WTC11 (cell line): ENCODE data around the gene NAGLU. TPM values are rescaled to one million over a fixed set of nuclear protein-coding genes. Genes with fewer than 3 reads are reported as not detected.

Experiments used
- ATAC-seq: fragments of 200-7000 bp; cut with Tn5 transposase; 2 replicates; pipeline ENCODE4 v1.10.0; 2021; ENCODE audit warnings: mild to moderate bottlenecking, moderate library complexity
- CTCF ChIA-PET: fragments of 300-600 bp; sonication (Branson Sonifier 250); formaldehyde crosslinking; loops from one replicate; lab custom pipeline; 2021; ENCODE audit warnings: antibody characterized with exemption; lab: Charles Lee
- POLR2A ChIA-PET: fragments of 350-600 bp; sonication (Branson Sonifier 250); formaldehyde crosslinking; loops from one replicate; lab custom pipeline; 2021; ENCODE audit warnings: antibody characterized with exemption; lab: Charles Lee
- DNase-seq: peaks from one replicate; pipeline ENCODE4 v3.0.0; 2021; ENCODE audit warnings: low spot score
- H3K27ac Mint-ChIP-seq: 2 replicates; pipeline ENCODE4 v1.8.0; 2021; ENCODE audit warnings: mixed read lengths
- H3K27me3 Mint-ChIP-seq: 2 replicates; pipeline ENCODE4 v1.8.0; 2021; ENCODE audit warnings: low read depth, mild to moderate bottlenecking, moderate library complexity, mixed read lengths
- H3K36me3 Mint-ChIP-seq: 2 replicates; pipeline ENCODE4 v1.8.0; 2021; ENCODE audit warnings: mixed read lengths
- H3K4me1 Mint-ChIP-seq: 2 replicates; pipeline ENCODE4 v1.8.0; 2022; ENCODE audit warnings: mixed read lengths
- H3K4me3 Mint-ChIP-seq: 2 replicates; pipeline ENCODE4 v1.8.0; 2021; ENCODE audit warnings: mild to moderate bottlenecking, moderate library complexity, mixed read lengths
- H3K9me3 Mint-ChIP-seq: 2 replicates; pipeline ENCODE4 v1.8.0; 2021; ENCODE audit warnings: mixed read lengths
- ATF6 ChIP-seq: sonication (generic); formaldehyde crosslinking; IDR thresholded peaks from 2 replicates; pipeline ENCODE4 v1.8.1; 2023; ENCODE audit warnings: mild to moderate bottlenecking, missing genetic modification reagents
- E2F1 ChIP-seq: sonication (generic); formaldehyde crosslinking; IDR thresholded peaks from 2 replicates; pipeline ENCODE4 v1.8.0; 2022; ENCODE audit warnings: mild to moderate bottlenecking, missing genetic modification reagents
- EMX1 ChIP-seq: fragments of 250-450 bp; sonication (Bioruptor Pico); IDR thresholded peaks from 2 replicates; pipeline ENCODE4 v1.8.0; 2021; ENCODE audit warnings: mild to moderate bottlenecking
- FOXJ3 ChIP-seq: sonication (generic); formaldehyde crosslinking; IDR thresholded peaks from 2 replicates; pipeline ENCODE4 v1.9.0; 2021; ENCODE audit warnings: missing genetic modification reagents, mild to moderate bottlenecking, borderline replicate concordance
- HMGXB4 ChIP-seq: sonication (generic); formaldehyde crosslinking; IDR thresholded peaks from 2 replicates; pipeline ENCODE4 v1.8.1; 2023; ENCODE audit warnings: mild to moderate bottlenecking, moderate library complexity, missing genetic modification reagents
- MXD4 ChIP-seq: fragments of 250-450 bp; sonication (Bioruptor Pico); IDR thresholded peaks from 2 replicates; pipeline ENCODE4 v1.8.0; 2021; ENCODE audit warnings: mild to moderate bottlenecking, moderate library complexity, borderline replicate concordance
- NFE2L1 ChIP-seq: sonication (generic); formaldehyde crosslinking; IDR thresholded peaks from 2 replicates; pipeline ENCODE4 v1.8.1; 2023; ENCODE audit warnings: missing genetic modification reagents
- NR3C1 ChIP-seq: sonication (generic); formaldehyde crosslinking; conservative IDR thresholded peaks from 2 replicates; pipeline ENCODE4 v1.8.1; 2023; ENCODE audit warnings: low read depth, mild to moderate bottlenecking, missing genetic modification reagents
- OVOL2 ChIP-seq: fragments of 250-450 bp; sonication (Bioruptor Pico); IDR thresholded peaks from 2 replicates; pipeline ENCODE4 v1.9.0; 2021; ENCODE audit warnings: mild to moderate bottlenecking, borderline replicate concordance
- SMAD4 ChIP-seq: sonication (generic); formaldehyde crosslinking; IDR thresholded peaks from 2 replicates; pipeline ENCODE4 v1.8.0; 2022; ENCODE audit warnings: mild to moderate bottlenecking, missing genetic modification reagents
- STAT6 ChIP-seq: sonication (generic); formaldehyde crosslinking; conservative IDR thresholded peaks from 2 replicates; pipeline ENCODE4 v1.8.1; 2023; ENCODE audit warnings: mild to moderate bottlenecking, low read depth, missing genetic modification reagents, moderate library complexity
- TP53 ChIP-seq: sonication (generic); formaldehyde crosslinking; IDR thresholded peaks from 2 replicates; pipeline ENCODE4 v1.8.1; 2023; ENCODE audit warnings: mild to moderate bottlenecking, missing genetic modification reagents
- ZNF138 ChIP-seq: sonication (generic); formaldehyde crosslinking; conservative IDR thresholded peaks from 2 replicates; pipeline ENCODE4 v1.8.1; 2022; ENCODE audit warnings: mild to moderate bottlenecking, moderate library complexity, missing genetic modification reagents
- ZNF423 ChIP-seq: fragments of 250-450 bp; sonication (Bioruptor Pico); IDR thresholded peaks from 2 replicates; pipeline ENCODE4 v2.1.2; 2022; ENCODE audit warnings: mild to moderate bottlenecking, moderate library complexity
- total RNA-seq: library from RNA; stranded (reverse); gene quantifications from 3 replicates; pipeline ENCODE4 v1.2.3, GENCODE V29; 2021
- TF ChIP-seq, protein P1 (sequence below): fragments of 250-450 bp; sonication (Bioruptor Pico); IDR thresholded peaks from 2 replicates; pipeline ENCODE4 v1.9.0; 2021; ENCODE audit warnings: mild to moderate bottlenecking, borderline replicate concordance
- TF ChIP-seq, protein P2 (sequence below): sonication (generic); formaldehyde crosslinking; IDR thresholded peaks from 2 replicates; pipeline ENCODE4 v1.8.0; 2022; ENCODE audit warnings: mild to moderate bottlenecking, missing genetic modification reagents
- TF ChIP-seq, protein P3 (sequence below): sonication (generic); formaldehyde crosslinking; conservative IDR thresholded peaks from 2 replicates; pipeline ENCODE4 v1.8.1; 2022; ENCODE audit warnings: mild to moderate bottlenecking, missing genetic modification reagents
- TF ChIP-seq, protein P4 (sequence below): sonication (generic); formaldehyde crosslinking; IDR thresholded peaks from 2 replicates; pipeline ENCODE4 v1.8.0; 2023; ENCODE audit warnings: missing genetic modification reagents

Gene NAGLU
- total RNA-seq, 1 experiment from 2014 or later: 39.3 TPM

GRCh38 chr17:42514279-42514678 lies 21.8 kb upstream of the NAGLU start (continued):
- TF ChIP-seq, protein P1, sequence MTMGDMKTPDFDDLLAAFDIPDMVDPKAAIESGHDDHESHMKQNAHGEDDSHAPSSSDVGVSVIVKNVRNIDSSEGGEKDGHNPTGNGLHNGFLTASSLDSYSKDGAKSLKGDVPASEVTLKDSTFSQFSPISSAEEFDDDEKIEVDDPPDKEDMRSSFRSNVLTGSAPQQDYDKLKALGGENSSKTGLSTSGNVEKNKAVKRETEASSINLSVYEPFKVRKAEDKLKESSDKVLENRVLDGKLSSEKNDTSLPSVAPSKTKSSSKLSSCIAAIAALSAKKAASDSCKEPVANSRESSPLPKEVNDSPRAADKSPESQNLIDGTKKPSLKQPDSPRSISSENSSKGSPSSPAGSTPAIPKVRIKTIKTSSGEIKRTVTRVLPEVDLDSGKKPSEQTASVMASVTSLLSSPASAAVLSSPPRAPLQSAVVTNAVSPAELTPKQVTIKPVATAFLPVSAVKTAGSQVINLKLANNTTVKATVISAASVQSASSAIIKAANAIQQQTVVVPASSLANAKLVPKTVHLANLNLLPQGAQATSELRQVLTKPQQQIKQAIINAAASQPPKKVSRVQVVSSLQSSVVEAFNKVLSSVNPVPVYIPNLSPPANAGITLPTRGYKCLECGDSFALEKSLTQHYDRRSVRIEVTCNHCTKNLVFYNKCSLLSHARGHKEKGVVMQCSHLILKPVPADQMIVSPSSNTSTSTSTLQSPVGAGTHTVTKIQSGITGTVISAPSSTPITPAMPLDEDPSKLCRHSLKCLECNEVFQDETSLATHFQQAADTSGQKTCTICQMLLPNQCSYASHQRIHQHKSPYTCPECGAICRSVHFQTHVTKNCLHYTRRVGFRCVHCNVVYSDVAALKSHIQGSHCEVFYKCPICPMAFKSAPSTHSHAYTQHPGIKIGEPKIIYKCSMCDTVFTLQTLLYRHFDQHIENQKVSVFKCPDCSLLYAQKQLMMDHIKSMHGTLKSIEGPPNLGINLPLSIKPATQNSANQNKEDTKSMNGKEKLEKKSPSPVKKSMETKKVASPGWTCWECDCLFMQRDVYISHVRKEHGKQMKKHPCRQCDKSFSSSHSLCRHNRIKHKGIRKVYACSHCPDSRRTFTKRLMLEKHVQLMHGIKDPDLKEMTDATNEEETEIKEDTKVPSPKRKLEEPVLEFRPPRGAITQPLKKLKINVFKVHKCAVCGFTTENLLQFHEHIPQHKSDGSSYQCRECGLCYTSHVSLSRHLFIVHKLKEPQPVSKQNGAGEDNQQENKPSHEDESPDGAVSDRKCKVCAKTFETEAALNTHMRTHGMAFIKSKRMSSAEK: no peak
- TF ChIP-seq, protein P2, sequence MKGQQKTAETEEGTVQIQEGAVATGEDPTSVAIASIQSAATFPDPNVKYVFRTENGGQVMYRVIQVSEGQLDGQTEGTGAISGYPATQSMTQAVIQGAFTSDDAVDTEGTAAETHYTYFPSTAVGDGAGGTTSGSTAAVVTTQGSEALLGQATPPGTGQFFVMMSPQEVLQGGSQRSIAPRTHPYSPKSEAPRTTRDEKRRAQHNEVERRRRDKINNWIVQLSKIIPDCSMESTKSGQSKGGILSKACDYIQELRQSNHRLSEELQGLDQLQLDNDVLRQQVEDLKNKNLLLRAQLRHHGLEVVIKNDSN (CRISPR knock-in tag): no peak
- TF ChIP-seq, all 79 proteins: peak for 0

DNA sequence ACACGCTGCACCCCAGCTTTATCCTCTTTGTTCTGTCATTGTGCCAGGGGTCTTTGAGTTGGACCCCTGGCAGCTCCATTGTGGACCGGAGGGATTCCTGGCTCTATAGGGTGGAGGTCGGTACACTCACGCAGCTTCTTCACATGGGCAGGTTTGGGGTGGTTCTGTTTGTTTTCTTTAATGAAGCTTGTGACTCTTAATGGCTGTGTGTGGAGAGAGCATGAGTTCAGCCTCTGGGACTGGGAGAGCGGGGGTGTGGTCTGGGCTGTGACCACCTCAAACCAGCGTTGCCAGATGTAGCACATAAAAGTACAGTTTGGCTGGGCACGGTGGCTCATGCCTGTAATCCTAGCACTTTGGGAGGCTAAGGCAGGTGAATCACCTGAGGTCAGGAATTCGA lies 21.2 kb upstream of the NAGLU start:
- Mint-ChIP-seq H3K9me3 (no peaks in the 10 kb centered on the region), H3K27ac (no peak overlapping the region), H3K27me3 (peaks cover 4% of the 10 kb centered on the region), H3K4me1 (peaks cover 11% of the 10 kb centered on the region), H3K36me3 (no peaks in the 10 kb centered on the region), H3K4me3 (no peak overlapping the region)
- ChIA-PET POLR2A (interaction anchor here (0.6 kb wide), 1 partner anchor 156 kb away, joined by 7 read pairs; no protein-coding TSS in a partner anchor), CTCF (interaction anchor here (0.6 to 5.9 kb wide), 7 partner anchors 12 to 355 kb away, joined by 3 to 34 read pairs (median 3); no protein-coding TSS in a partner anchor)
- ATAC-seq (no peak), DNase-seq (no peak)
- TF ChIP-seq ZNF138 (CRISPR knock-in tag) (no peak), HMGXB4 (CRISPR knock-in tag) (no peak), E2F1 (CRISPR knock-in tag) (no peak), NFE2L1 (CRISPR knock-in tag) (no peak), NR3C1 (CRISPR knock-in tag) (no peak)
- TF ChIP-seq, protein P3, sequence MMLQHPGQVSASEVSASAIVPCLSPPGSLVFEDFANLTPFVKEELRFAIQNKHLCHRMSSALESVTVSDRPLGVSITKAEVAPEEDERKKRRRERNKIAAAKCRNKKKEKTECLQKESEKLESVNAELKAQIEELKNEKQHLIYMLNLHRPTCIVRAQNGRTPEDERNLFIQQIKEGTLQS (CRISPR knock-in tag): no peak
- TF ChIP-seq, protein P4, sequence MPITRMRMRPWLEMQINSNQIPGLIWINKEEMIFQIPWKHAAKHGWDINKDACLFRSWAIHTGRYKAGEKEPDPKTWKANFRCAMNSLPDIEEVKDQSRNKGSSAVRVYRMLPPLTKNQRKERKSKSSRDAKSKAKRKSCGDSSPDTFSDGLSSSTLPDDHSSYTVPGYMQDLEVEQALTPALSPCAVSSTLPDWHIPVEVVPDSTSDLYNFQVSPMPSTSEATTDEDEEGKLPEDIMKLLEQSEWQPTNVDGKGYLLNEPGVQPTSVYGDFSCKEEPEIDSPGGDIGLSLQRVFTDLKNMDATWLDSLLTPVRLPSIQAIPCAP (CRISPR knock-in tag): no peak

DNA sequence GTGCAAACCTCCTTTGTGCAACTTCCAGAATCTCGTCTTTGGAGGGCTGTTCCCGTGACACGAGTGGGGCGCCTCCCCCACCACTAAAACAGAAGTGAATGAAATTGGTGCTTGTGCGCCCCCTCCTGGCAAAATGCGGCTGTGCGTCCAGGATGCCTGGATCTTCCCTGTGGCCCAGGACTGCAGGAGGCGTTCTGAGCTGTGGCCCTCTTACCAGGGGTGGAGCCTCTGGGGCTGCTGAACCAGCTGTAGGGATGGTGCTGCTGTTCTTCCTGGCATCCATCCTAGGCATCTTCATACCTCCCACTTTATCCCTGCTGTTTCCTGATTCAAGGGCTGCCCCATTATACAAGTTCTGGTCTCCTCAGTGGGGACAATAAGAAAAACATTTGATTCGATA lies 18.5 kb upstream of the NAGLU start:
- Mint-ChIP-seq H3K27me3 (peaks cover 4% of the 10 kb centered on the region), H3K4me3 (no peak overlapping the region), H3K27ac (no peak overlapping the region), H3K4me1 (peaks cover 19% of the 10 kb centered on the region), H3K9me3 (no peaks in the 10 kb centered on the region), H3K36me3 (peaks cover 7% of the 10 kb centered on the region)
- ChIA-PET POLR2A (interaction anchor here (1.4 kb wide), 1 partner anchor 10 kb away, joined by 3 read pairs; no protein-coding TSS in a partner anchor), CTCF (interaction anchor here (0.5 to 4.1 kb wide), 85 partner anchors 10 to 623 kb away, joined by 3 to 72 read pairs (median 4); partner anchors contain the start of genes BECN1, CAVIN1, GHDC and HSPB9)
- peak; percentile 91 for DNase-seq
- ATAC-seq: peak; percentile 83
- TF ChIP-seq ATF6 (CRISPR knock-in tag) (no peak), EMX1 (CRISPR knock-in tag) (no peak), STAT6 (CRISPR knock-in tag) (no peak), OVOL2 (CRISPR knock-in tag) (no peak), ZNF423 (CRISPR knock-in tag) (no peak), SMAD4 (CRISPR knock-in tag) (no peak), ZNF138 (CRISPR knock-in tag) (no peak), MXD4 (CRISPR knock-in tag) (no peak), FOXJ3 (CRISPR knock-in tag) (no peak), TP53 (CRISPR knock-in tag) (no peak)
